PC-9 (cell line): ENCODE measurements around the gene TLDC2. TPM values are rescaled to one million over a fixed set of nuclear protein-coding genes. Genes with fewer than 3 reads are reported as not detected.

Source experiments
- BruUV-seq: library from RNA; stranded (reverse); fragments of 400-500 nt; replicated peaks from 2 replicates; lab custom pipeline; 2021; lab: Mats Ljungman, UMichigan
- CTCF ChIA-PET: fragments of 300-600 bp; sonication (Branson Sonifier 250); formaldehyde crosslinking; loops from one replicate; lab custom pipeline; 2022; ENCODE audit warnings: antibody characterized with exemption; lab: Charles Lee
- POLR2A ChIA-PET: fragments of 300-600 bp; sonication (Branson Sonifier 250); formaldehyde crosslinking; loops from one replicate; lab custom pipeline; 2022; ENCODE audit warnings: antibody characterized with exemption; ENCODE audit not compliant: unreplicated experiment; lab: Charles Lee
- DNase-seq, 2 experiments: peaks; one replicate each; pipeline versions ENCODE4 v3.0.0 to v3.0.0-alpha.2; 2015 to 2022; ENCODE audit warnings: mixed read lengths in 1 of 2
- H2AFZ ChIP-seq: fragments of 200-600 bp; sonication (generic); 2 replicates; pipeline ENCODE4 v1.8.1; 2017; ENCODE audit warnings: antibody characterized with exemption
- H3F3A ChIP-seq: fragments of 200-600 bp; sonication (generic); 2 replicates; pipeline ENCODE4 v1.8.1; 2017; ENCODE audit warnings: antibody characterized with exemption, mild to moderate bottlenecking, low read depth; ENCODE audit not compliant: insufficient read depth
- H3K27ac ChIP-seq: fragments of 200-600 bp; sonication (generic); 2 replicates; pipeline ENCODE4 v1.6.1; 2016; ENCODE audit warnings: mixed run types
- H3K27me3 ChIP-seq: fragments of 200-600 bp; sonication (generic); 2 replicates; pipeline ENCODE4 v1.6.1; 2016; ENCODE audit warnings: low read depth, mixed run types; ENCODE audit not compliant: insufficient read depth
- H3K36me3 ChIP-seq: fragments of 200-600 bp; sonication (generic); 2 replicates; pipeline ENCODE4 v1.6.1; 2016; ENCODE audit warnings: low read depth, mixed run types
- H3K4me1 ChIP-seq: fragments of 200-600 bp; sonication (generic); replicated peaks from 2 replicates; pipeline ENCODE4 v1.6.1; 2016; ENCODE audit warnings: mixed run types; ENCODE audit not compliant: insufficient read depth
- H3K4me2 ChIP-seq: fragments of 200-600 bp; sonication (generic); 2 replicates; pipeline ENCODE4 v1.6.1; 2017; ENCODE audit warnings: mixed run types
- H3K4me3 ChIP-seq: fragments of 200-600 bp; sonication (generic); 2 replicates; pipeline ENCODE4 v1.6.1; 2016; ENCODE audit warnings: mixed run types
- H3K79me2 ChIP-seq: fragments of 200-600 bp; sonication (generic); 2 replicates; pipeline ENCODE4 v1.6.1; 2017; ENCODE audit warnings: low read depth, mixed run types
- H3K9me2 ChIP-seq: fragments of 200-600 bp; sonication (generic); 2 replicates; pipeline ENCODE4 v1.8.1; 2017; ENCODE audit warnings: mild to moderate bottlenecking; ENCODE audit not compliant: insufficient read depth
- H3K9me3 ChIP-seq: fragments of 200-600 bp; sonication (generic); 2 replicates; pipeline ENCODE4 v1.8.1; 2016; ENCODE audit warnings: low read depth; ENCODE audit not compliant: insufficient read depth
- H4K20me1 ChIP-seq: fragments of 200-600 bp; sonication (generic); 2 replicates; pipeline ENCODE4 v1.8.1; 2017; ENCODE audit not compliant: insufficient read depth
- EZH2 ChIP-seq: fragments of 200-600 bp; sonication (generic); IDR thresholded peaks from 2 replicates; pipeline ENCODE4 v1.8.0; 2017; ENCODE audit warnings: antibody characterized with exemption, low read depth
- intact Hi-C: fragments of 100-400 bp; cut with micrococcal nuclease; formaldehyde crosslinking; loops from one replicate; pipeline ENCODE4 v1.10.0; 2022; ENCODE audit not compliant: unreplicated experiment
- total RNA-seq: library from RNA; stranded (reverse); gene quantifications from 2 replicates; pipeline ENCODE4 v1.2.3, GENCODE V29; 2021
- TF ChIP-seq, protein P1 (sequence below): fragments of 200-600 bp; sonication (generic); conservative IDR thresholded peaks from 2 replicates; pipeline ENCODE4 v1.6.1; 2017; ENCODE audit warnings: mixed run types, antibody characterized with exemption, mild to moderate bottlenecking, moderate library complexity

Gene TLDC2
- total RNA-seq, 1 experiment from 2014 or later = not detected

DNA sequence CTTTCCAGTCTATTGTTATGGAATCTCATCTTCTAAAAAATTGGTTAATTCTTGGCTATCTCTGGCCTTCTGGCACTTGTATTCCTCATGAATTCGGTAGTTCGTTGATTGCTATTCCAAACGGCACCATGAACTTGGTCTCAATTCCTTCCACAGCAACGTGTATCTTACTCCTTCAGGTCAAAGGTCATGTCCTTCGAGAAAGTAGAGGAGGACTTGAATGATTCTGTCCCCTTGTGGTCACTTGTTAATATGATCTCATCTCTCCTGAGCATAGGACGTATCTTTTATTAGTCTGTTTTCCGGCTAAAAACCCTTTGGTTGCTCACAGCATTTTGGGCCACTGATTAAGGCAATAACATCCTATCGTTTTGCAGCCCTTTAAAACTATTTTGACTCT lies 9.4 kb downstream of the TLDC2 start:
- intact Hi-C loops = loop anchor here (10.0 kb wide), 1 partner anchor 381 kb away; no protein-coding TSS in a partner anchor
- no peaks in the 10 kb centered on the region for H3K9me3 ChIP-seq
- CTCF ChIA-PET = interaction anchor here (1.3 kb wide), 1 partner anchor 219 kb away, joined by 3 read pairs; no protein-coding TSS in a partner anchor

DNA sequence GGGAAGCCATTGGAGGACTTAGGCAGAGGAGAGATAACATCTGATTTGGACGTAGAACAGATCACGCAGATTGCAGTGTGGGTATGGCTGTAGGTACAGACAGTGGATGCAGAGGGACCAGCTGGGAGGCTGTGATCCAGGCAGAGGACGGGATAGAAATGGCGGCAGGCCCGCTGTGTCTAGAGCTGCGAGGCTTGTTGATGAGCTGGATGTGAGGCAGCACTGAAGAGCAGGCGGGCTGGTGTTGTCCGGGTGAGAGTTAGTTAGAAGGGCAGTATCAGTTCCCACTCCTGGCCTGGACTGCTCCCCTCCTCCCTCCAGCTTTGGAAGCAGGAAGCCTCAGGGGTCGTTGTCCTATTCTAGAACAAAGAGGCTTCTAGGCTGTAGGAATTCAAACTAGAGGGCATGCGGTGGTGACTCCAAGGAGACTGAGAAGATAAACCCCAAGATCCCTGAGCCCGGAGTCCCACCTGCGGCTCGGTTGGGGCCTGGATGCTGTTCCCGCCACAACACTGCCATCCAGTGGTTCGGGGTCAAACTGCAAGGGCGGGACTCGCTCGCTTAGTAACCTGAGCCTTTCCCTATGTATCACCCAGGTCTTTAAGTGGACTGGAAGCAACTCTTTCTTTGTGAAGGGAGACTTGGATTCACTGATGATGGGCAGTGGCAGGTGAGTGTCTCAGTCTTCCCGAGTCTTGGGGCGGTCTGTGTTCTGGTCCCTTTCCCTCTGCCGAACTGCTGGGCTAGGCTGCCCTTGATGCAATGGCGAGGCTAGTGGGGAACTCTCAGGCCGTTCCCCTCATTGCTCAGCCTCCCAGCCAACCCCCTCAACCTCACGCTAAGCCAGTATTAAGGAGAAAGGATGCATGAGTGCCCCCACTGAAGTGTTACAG lies 11.2 kb downstream of the TLDC2 start:
- no peak for TF ChIP-seq EZH2
- TF ChIP-seq, protein P1, sequence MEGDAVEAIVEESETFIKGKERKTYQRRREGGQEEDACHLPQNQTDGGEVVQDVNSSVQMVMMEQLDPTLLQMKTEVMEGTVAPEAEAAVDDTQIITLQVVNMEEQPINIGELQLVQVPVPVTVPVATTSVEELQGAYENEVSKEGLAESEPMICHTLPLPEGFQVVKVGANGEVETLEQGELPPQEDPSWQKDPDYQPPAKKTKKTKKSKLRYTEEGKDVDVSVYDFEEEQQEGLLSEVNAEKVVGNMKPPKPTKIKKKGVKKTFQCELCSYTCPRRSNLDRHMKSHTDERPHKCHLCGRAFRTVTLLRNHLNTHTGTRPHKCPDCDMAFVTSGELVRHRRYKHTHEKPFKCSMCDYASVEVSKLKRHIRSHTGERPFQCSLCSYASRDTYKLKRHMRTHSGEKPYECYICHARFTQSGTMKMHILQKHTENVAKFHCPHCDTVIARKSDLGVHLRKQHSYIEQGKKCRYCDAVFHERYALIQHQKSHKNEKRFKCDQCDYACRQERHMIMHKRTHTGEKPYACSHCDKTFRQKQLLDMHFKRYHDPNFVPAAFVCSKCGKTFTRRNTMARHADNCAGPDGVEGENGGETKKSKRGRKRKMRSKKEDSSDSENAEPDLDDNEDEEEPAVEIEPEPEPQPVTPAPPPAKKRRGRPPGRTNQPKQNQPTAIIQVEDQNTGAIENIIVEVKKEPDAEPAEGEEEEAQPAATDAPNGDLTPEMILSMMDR = peak; percentile 94
- Histone ChIP-seq H3K9me2 (no peaks in the 10 kb centered on the region), H3K27ac (no peak overlapping the region), H3K4me2 (peak overlapping the region; percentile 43), H3K36me3 (no peaks in the 10 kb centered on the region), H4K20me1 (no peaks in the 10 kb centered on the region), H3K79me2 (no peaks in the 10 kb centered on the region), H3K4me3 (no peak overlapping the region), H3F3A (no peaks in the 10 kb centered on the region), H2AFZ (peak overlapping the region; percentile 68; the same call in 1 of the 2 replicates), H3K27me3 (no peaks in the 10 kb centered on the region), H3K4me1 (no peaks in the 10 kb centered on the region; the same call in 1 of the 2 replicates), H3K9me3 (no peaks in the 10 kb centered on the region)
- BruUV-seq = no TSS peak
- CTCF ChIA-PET = interaction anchor here (0.6 to 1.3 kb wide), 7 partner anchors 14 to 432 kb away, joined by 3 to 5 read pairs (median 3); no protein-coding TSS in a partner anchor
- DNase-seq = peak; percentile 66 to 91
- intact Hi-C loops = loop anchor here (1.0 to 10.0 kb wide), 3 partner anchors 95 to 382 kb away; no protein-coding TSS in a partner anchor
- POLR2A ChIA-PET = no interaction called here

More for the DNA sequence above, 9.4 kb downstream of the TLDC2 start:
- no peaks in the 10 kb centered on the region for H3K79me2 ChIP-seq
- no peak overlapping the region for H2AFZ ChIP-seq
- no peak overlapping the region for H3K4me2 ChIP-seq
- no peaks in the 10 kb centered on the region for H3K27me3 ChIP-seq
- no peak overlapping the region for H3K27ac ChIP-seq
- no peaks in the 10 kb centered on the region for H3K9me2 ChIP-seq
- no peaks in the 10 kb centered on the region for H3F3A ChIP-seq
- no peak for DNase-seq
- TF ChIP-seq EZH2 = no peak
- TF ChIP-seq, protein P1 = peak; percentile 42; the same call in 1 of the 2 replicates
- H3K4me1 ChIP-seq = no peaks in the 10 kb centered on the region; the same call in 1 of the 2 replicates
- BruUV-seq = no TSS peak
- no peaks in the 10 kb centered on the region for H3K36me3 ChIP-seq
- no peak overlapping the region for H3K4me3 ChIP-seq
- POLR2A ChIA-PET = no interaction called here
- no peaks in the 10 kb centered on the region for H4K20me1 ChIP-seq

DNA sequence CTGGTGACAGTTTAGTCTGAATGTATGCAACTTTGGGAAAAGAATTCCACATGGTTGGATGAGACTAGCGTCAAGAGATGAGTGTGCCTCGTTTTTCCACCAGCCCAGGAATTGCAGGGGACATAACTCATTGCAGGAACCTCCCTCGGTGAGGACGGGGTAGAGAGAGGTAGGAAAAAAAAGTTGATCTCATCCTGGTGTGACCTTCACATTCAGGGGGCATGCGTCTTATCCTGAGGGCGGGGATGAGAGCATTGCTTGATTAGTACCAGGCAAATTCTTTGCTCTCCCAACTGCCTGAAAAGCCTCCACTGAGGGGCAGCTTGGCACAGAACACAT lies 11.8 kb downstream of the TLDC2 start:
- Histone ChIP-seq H3K4me3 (no peak overlapping the region), H3K79me2 (no peaks in the 10 kb centered on the region), H3K4me2 (no peak overlapping the region), H3K9me2 (no peaks in the 10 kb centered on the region), H3F3A (no peaks in the 10 kb centered on the region), H4K20me1 (no peaks in the 10 kb centered on the region), H3K27me3 (no peaks in the 10 kb centered on the region), H3K27ac (no peak overlapping the region), H3K36me3 (no peaks in the 10 kb centered on the region), H3K4me1 (no peaks in the 10 kb centered on the region), H2AFZ (no peak overlapping the region), H3K9me3 (no peaks in the 10 kb centered on the region)
- no TSS peak for BruUV-seq
- POLR2A ChIA-PET = no interaction called here
- no peak for TF ChIP-seq EZH2
- TF ChIP-seq, protein P1 = no peak
- intact Hi-C loops = loop anchor here (1.0 to 10.0 kb wide), 3 partner anchors 95 to 383 kb away; no protein-coding TSS in a partner anchor
- CTCF ChIA-PET = interaction anchor here (1.1 kb wide), 2 partner anchors 79 to 217 kb away, joined by 3 read pairs; no protein-coding TSS in a partner anchor
- no peak for DNase-seq
